NCI-H460 (cell line): Measurements from ENCODE around the gene S100A3. TPM values are rescaled to one million over a fixed set of nuclear protein-coding genes. Genes with fewer than 3 reads are reported as not detected.
"Not testable (repeated sequence)": the region's sequence is repeated elsewhere in the genome, so short reads cannot be mapped to it uniquely, and the experiment has no call there.

Experiments used
- DNase-seq: peaks from one replicate; pipeline ENCODE4 v3.0.0-alpha.2; 2016; ENCODE audit warnings: low read depth; ENCODE audit errors: extremely low read depth
- total RNA-seq: library from RNA; depleted of rRNA; stranded (reverse); fragments of >200 nt; shearing (Covaris generic); gene quantifications from 2 replicates; pipeline ENCODE4 v1.2.3, GENCODE V29; 2014

S100A3 gene
- total RNA-seq, 1 experiment from 2014 or later, result 1.1 TPM

GRCh38 chr1:153536012-153536670, 12.9 kb downstream of the S100A3 start:
- DNase-seq, result peak; percentile 93

- DNase-seq, result peak; percentile 54
Observed at GRCh38 chr1:153535242-153536011, 13.6 kb downstream of the S100A3 start, which contains the start of gene S100A6. S100A6 (minus strand) TSS chr1:153535991; CDS start chr1:153535339, 652 bp downstream.

- no peak for DNase-seq
Observed at GRCh38 chr1:153534925-153535241, 14.2 kb downstream of the S100A3 start.

DNA sequence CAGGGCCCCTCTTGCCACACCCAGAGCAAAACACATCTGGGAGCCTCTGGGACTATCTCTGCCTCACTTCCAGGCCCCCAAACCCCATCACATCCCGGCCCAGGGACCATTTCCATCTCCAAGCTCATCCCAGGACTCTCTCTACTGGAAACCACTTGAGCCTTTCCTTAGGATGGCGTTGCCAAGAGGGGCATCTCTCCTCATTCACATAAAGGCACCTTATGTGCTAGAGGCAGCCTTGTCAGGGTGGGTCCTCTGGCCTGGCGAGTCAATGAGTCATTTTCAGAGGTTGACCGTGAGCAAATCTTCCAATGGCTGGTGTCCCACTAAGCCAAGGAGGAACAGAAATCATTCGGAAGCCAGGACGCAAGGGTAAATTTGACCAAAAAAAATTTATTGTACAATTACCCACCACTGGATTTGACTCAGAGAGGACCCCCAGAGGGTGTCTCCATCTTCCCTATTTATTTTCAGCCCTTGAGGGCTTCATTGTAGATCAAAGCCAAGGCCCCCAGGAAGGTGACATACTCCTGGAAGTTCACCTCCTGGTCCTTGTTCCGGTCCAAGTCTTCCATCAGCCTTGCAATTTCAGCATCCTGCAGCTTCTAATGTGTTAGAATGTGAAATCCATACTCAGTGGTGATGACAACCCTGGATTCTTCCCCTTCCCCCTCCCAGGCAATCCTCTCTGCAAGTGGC, 14.7 kb downstream of the S100A3 start:
- DNase-seq, result peak; percentile 29

- DNase-seq, result peak; percentile 87
Observed at GRCh38 chr1:153533689-153534201, 15.3 kb downstream of the S100A3 start.

GRCh38 chr1:153532769-153533599, 16.1 kb downstream of the S100A3 start:
- peak; percentile 92 for DNase-seq

GRCh38 chr1:153532181-153532580, 16.9 kb downstream of the S100A3 start:
- DNase-seq, result no peak

- no peak for DNase-seq
Observed at GRCh38 chr1:153531638-153532037, 17.4 kb downstream of the S100A3 start.

- DNase-seq, result no peak
Observed at GRCh38 chr1:153527683-153528040, 21.4 kb downstream of the S100A3 start.

- DNase-seq, result no peak
Observed at GRCh38 chr1:153527023-153527682, 21.9 kb downstream of the S100A3 start.

- DNase-seq, result no peak
Observed at GRCh38 chr1:153526132-153526543, 22.9 kb downstream of the S100A3 start.

DNA sequence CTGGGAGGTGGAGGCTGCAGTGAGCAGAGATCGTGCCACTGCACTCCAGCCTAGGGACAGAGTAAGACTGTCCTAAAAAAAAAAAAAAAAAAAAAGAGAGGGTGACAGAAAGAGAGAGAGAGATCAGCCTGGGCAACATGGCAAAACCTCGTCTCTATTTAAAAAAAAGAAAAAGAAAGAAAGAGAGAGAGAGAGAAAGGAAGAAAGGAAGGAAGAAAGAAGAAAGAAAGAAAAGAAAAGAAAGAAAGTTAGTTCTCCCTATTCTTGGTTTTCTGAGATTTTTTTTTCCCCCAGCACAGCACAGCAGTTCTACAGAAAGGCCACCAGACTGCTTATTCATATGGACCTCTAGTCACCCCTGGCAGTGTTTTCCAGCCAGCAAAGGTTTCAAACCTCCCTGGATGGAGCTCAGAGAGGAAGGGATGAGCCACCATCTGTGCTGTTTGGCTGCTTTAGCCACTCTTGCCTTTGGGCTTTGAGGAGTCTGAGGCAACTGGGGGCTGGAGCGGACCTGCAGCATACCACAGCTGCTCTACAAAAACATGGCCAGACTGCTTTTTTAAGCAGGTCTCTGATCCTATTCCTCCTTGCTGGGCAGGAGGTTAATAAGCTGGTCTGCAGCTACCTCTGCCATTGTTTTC, 23.9 kb downstream of the S100A3 start:
- DNase-seq, result no peak

DNA sequence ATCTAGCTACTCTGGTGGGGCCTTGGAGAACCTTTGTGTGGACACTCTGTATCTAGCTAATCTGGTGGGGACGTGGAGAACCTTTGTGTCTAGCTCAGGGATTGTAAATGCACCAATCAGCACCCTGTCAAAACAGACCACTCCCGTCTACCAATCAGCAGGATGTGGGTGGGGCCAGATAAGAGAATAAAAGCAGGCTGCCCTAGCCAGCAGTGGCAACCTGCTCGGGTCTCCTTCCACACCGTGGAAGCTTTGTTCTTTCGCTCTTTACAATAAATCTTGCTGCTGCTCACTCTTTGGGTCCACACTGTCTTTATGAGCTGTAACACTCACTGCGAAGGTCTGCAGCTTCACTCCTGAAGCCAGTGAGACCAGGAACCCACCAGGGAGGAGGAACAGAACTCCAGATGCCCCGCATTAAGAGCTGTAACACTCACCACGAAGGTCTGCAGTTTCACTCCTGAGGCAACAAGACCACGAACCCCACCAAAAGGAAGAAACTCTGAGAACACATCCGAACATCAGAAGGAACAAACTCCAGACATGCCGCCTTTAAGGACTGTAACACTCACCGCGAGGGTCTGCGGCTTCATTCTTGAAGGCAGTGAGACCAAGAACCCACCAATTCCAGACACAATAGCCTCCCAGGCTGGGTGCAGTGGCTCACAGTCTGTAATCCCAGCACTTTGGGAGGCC, 26.6 kb downstream of the S100A3 start:
- not testable (repeated sequence) for DNase-seq

GRCh38 chr1:153521808-153522207, 27.2 kb downstream of the S100A3 start:
- not testable (repeated sequence) for DNase-seq

DNA sequence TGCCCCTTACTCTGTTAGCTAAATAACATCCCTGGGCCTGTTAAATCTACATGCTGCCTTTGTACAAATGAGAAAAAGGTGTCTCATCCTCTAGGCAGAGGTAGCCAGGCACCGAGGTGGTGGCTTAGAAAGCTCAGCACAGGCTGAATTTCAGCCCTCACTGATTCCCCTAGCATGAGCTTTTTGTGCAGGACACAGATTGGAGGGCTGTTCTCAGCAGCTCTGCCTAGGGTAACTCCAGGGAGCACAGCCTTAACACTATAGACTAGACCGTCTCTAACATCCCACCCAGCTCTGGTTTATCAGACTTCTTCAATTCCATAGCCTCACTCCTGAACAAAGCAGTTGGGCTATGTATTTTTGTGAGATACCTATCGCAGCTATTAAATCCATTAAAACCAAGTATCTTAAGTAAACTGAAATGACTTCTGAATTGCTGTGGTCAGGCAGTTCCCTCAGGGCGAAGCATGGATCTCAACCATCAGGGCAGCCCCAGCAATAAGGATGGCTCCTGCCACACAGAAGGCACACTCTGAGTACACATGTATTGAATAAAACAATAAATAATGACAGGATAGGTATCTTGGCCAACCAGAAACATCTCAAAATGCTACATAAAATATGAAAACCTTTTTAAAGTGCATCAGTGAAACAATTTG, 28.1 kb downstream of the S100A3 start:
- DNase-seq, result no peak

GRCh38 chr1:153520137-153520691, 28.8 kb downstream of the S100A3 start:
- not testable (repeated sequence) for DNase-seq

DNA sequence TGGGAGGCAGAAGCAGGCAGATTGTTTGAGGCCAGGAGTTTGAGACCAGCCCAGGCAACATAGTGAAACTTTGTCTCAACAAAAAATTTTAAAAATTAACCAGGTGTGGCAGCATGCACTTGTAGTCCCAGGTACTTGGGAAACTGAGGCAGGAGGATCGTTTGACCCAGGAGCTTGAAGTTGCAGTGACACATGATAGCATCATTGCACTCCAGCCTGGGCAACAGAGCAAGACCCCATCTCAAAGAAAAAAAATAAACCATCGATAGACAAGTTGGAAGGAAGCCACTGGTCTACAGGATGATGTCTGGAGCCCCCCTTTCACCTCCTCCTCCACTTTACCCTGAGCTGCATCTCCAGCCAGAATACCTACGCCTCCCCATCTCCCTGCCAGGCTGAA, 29.8 kb downstream of the S100A3 start:
- no peak for DNase-seq
